HepG2 (cell line): Measurements from ENCODE around the gene MYL9. TPM values are rescaled to one million over a fixed set of nuclear protein-coding genes. Genes with fewer than 3 reads are reported as not detected.

Experiments
- ARNTL ChIP-seq: sonication (generic); formaldehyde crosslinking; IDR thresholded peaks from 2 replicates; pipeline ENCODE4 v1.4.0; 2020; ENCODE audit warnings: mild to moderate bottlenecking, missing genetic modification reagents
- ELF4 ChIP-seq: sonication (generic); formaldehyde crosslinking; IDR thresholded peaks from 2 replicates; pipeline ENCODE4 v1.5.0; 2020; ENCODE audit warnings: missing genetic modification reagents, mild to moderate bottlenecking, moderate library complexity, borderline replicate concordance
- FOXK2 ChIP-seq: fragments of 450-650 bp; IDR thresholded peaks from 2 replicates; pipeline ENCODE4 v1.6.1; 2016
- HDAC6 ChIP-seq: fragments of 200-600 bp; sonication (generic); IDR thresholded peaks from 2 replicates; pipeline ENCODE4 v1.7.0; 2017; ENCODE audit warnings: mild to moderate bottlenecking, antibody characterized with exemption, low read length, low read depth
- KAT2B ChIP-seq: fragments of 150-350 bp; IDR thresholded peaks from 2 replicates; pipeline ENCODE4 v1.6.1; 2014; ENCODE audit warnings: low read depth, low read length, borderline replicate concordance
- KDM3A ChIP-seq: IDR thresholded peaks from 2 replicates; pipeline ENCODE4 v1.6.1; 2018; ENCODE audit warnings: low read depth, missing compliant biosample characterization
- KDM6A ChIP-seq: IDR thresholded peaks from 2 replicates; pipeline ENCODE4 v1.6.1; 2016; ENCODE audit warnings: low read depth
- LRRFIP1 ChIP-seq: sonication (generic); formaldehyde crosslinking; conservative IDR thresholded peaks from 2 replicates; pipeline ENCODE4 v1.4.0; 2020; ENCODE audit warnings: missing genetic modification reagents
- NFE2L2 ChIP-seq: fragments of 150-350 bp; IDR thresholded peaks from 2 replicates; pipeline ENCODE4 v1.6.1; 2014; ENCODE audit warnings: low read length
- PHF20 ChIP-seq: sonication (generic); formaldehyde crosslinking; IDR thresholded peaks from 2 replicates; pipeline ENCODE4 v1.5.0; 2020; ENCODE audit warnings: mild to moderate bottlenecking, missing genetic modification reagents
- PPARG ChIP-seq: conservative IDR thresholded peaks from 2 replicates; pipeline ENCODE4 v1.6.1; 2016; ENCODE audit warnings: missing biosample characterization, missing genetic modification reagents
- RELA ChIP-seq: sonication (generic); formaldehyde crosslinking; IDR thresholded peaks from 2 replicates; pipeline ENCODE4 v1.4.0; 2020; ENCODE audit warnings: missing genetic modification reagents
- RFX3 ChIP-seq: IDR thresholded peaks from 2 replicates; pipeline ENCODE4 v1.6.1; 2016; ENCODE audit warnings: missing biosample characterization, missing genetic modification reagents
- RFX5 ChIP-seq: IDR thresholded peaks from 2 replicates; pipeline ENCODE4 v1.6.1; 2011; ENCODE audit warnings: low read depth, low read length, improper control_type of control experiment
- RNF2 ChIP-seq: fragments of 450-650 bp; conservative IDR thresholded peaks from 2 replicates; pipeline ENCODE4 v1.6.1; 2016; ENCODE audit warnings: low read depth
- SRSF9 ChIP-seq: fragments of 200-400 bp; formaldehyde crosslinking; IDR thresholded peaks from 2 replicates; pipeline ENCODE4 v1.6.1; 2018; ENCODE audit warnings: borderline replicate concordance, mild to moderate bottlenecking, low read depth, low read length; ENCODE audit not compliant: insufficient read depth, poor library complexity, severe bottlenecking
- ZMAT3 ChIP-seq: sonication (generic); formaldehyde crosslinking; conservative IDR thresholded peaks from 2 replicates; pipeline ENCODE4 v1.7.0; 2021; ENCODE audit warnings: missing genetic modification reagents
- ZNF232 ChIP-seq: sonication (generic); formaldehyde crosslinking; IDR thresholded peaks from 2 replicates; pipeline ENCODE4 v1.4.0; 2020; ENCODE audit warnings: missing genetic modification reagents, borderline replicate concordance
- ZNF264 ChIP-seq: sonication (generic); formaldehyde crosslinking; IDR thresholded peaks from 2 replicates; pipeline ENCODE4 v1.4.0; 2020; ENCODE audit warnings: missing genetic modification reagents
- ZNF34 ChIP-seq: sonication (generic); formaldehyde crosslinking; IDR thresholded peaks from 2 replicates; pipeline ENCODE4 v1.4.0; 2020; ENCODE audit warnings: mild to moderate bottlenecking, missing genetic modification reagents, borderline replicate concordance
- ZNF354B ChIP-seq: sonication (generic); formaldehyde crosslinking; IDR thresholded peaks from 2 replicates; pipeline ENCODE4 v1.8.0; 2022; ENCODE audit warnings: mild to moderate bottlenecking, missing genetic modification reagents
- ZNF446 ChIP-seq: sonication (generic); formaldehyde crosslinking; IDR thresholded peaks from 2 replicates; pipeline ENCODE4 v1.5.0; 2020; ENCODE audit warnings: mild to moderate bottlenecking, missing genetic modification reagents
- ZNF558 ChIP-seq: sonication (generic); formaldehyde crosslinking; IDR thresholded peaks from 2 replicates; pipeline ENCODE4 v1.9.0; 2022; ENCODE audit warnings: mild to moderate bottlenecking, missing genetic modification reagents, borderline replicate concordance
- ZNF629 ChIP-seq: sonication (generic); formaldehyde crosslinking; conservative IDR thresholded peaks from 2 replicates; pipeline ENCODE4 v1.5.0; 2020; ENCODE audit warnings: missing genetic modification reagents
- ZNF660 ChIP-seq: sonication (generic); formaldehyde crosslinking; IDR thresholded peaks from 2 replicates; pipeline ENCODE4 v1.5.1; 2020; ENCODE audit warnings: mild to moderate bottlenecking, low read depth, missing genetic modification reagents, borderline replicate concordance
- ZNF737 ChIP-seq: sonication (generic); formaldehyde crosslinking; IDR thresholded peaks from 2 replicates; pipeline ENCODE4 v1.5.0; 2020; ENCODE audit warnings: missing genetic modification reagents, mild to moderate bottlenecking, borderline replicate concordance
- ZNF747 ChIP-seq: sonication (generic); formaldehyde crosslinking; IDR thresholded peaks from 2 replicates; pipeline ENCODE4 v1.8.1; 2023; ENCODE audit warnings: missing genetic modification reagents, mild to moderate bottlenecking, borderline replicate concordance
- ZNF782 ChIP-seq: sonication (generic); formaldehyde crosslinking; IDR thresholded peaks from 2 replicates; pipeline ENCODE4 v1.4.0; 2020; ENCODE audit warnings: missing genetic modification reagents, mild to moderate bottlenecking, borderline replicate concordance
- ZSCAN25 ChIP-seq: sonication (generic); formaldehyde crosslinking; IDR thresholded peaks from 2 replicates; pipeline ENCODE4 v1.8.0; 2022; ENCODE audit warnings: mild to moderate bottlenecking, missing genetic modification reagents
- polyA plus RNA-seq, 8 experiments: library from polyadenylated mRNA; depleted of rRNA in 3 of 8; stranded (reverse) in 7 of 8; unstranded in 1 of 8; fragments of >200 nt; fragmentation: Illumina TruSeq in 4 of 8; extraction: Trizol in 4 of 8; gene quantifications; 2 replicates each; pipeline versions ENCODE4 v1.2.1 to v1.2.3, GENCODE V29; 2011 to 2016; ENCODE audit warnings: low read depth in 4 of 8, missing spikeins in 1 of 8, mixed read lengths in 1 of 8; ENCODE audit not compliant: insufficient read depth in 1 of 8
- total RNA-seq, 5 experiments: library from RNA; depleted of rRNA; stranded (reverse); fragments of >200 nt; fragmentation: Illumina TruSeq; extraction: Trizol; gene quantifications; 2 replicates each; pipeline ENCODE4 v1.2.3, GENCODE V29; 2016; ENCODE audit warnings: low read depth in 1 of 5

MYL9 gene
- total and polyA plus RNA-seq, 2 of the 13 experiments (the other 11 are each of a cell fraction or from before 2014, with no cell fraction given), result 0.87 to 2.2 TPM

- peak; percentile 92 for TF ChIP-seq ZNF558
- TF ChIP-seq KDM6A (CRISPR knock-in tag), result no peak
- TF ChIP-seq KDM3A, result peak; percentile 37; the same call in 1 of the 2 replicates
- TF ChIP-seq FOXK2, result no peak
- TF ChIP-seq RNF2, result peak; percentile 48; the same call in 1 of the 2 replicates
- peak; percentile 62 for TF ChIP-seq ZNF629 (CRISPR knock-in tag)
- 0 out of 2 replicates have a peak, but pooled peaks have one; percentile 81 for TF ChIP-seq ZNF354B (CRISPR knock-in tag)
- no peak for TF ChIP-seq SRSF9
- TF ChIP-seq ZNF446 (CRISPR knock-in tag), result peak; percentile 72
- peak; percentile 25; the same call in 1 of the 2 replicates for TF ChIP-seq PPARG (CRISPR knock-in tag)
- no peak for TF ChIP-seq KAT2B
- TF ChIP-seq ZNF747 (CRISPR knock-in tag), result peak; percentile 89
- no peak for TF ChIP-seq NFE2L2
- TF ChIP-seq ZNF782 (CRISPR knock-in tag), result peak; percentile 32; the same call in 1 of the 2 replicates
- TF ChIP-seq ELF4, result no peak
- TF ChIP-seq ZNF34 (CRISPR knock-in tag), result peak; percentile 12; the same call in 1 of the 2 replicates
- no peak for TF ChIP-seq ZNF660
- no peak for TF ChIP-seq LRRFIP1 (CRISPR knock-in tag)
- peak; percentile 11; the same call in 1 of the 2 replicates for TF ChIP-seq ZNF737 (CRISPR knock-in tag)
- TF ChIP-seq RELA (CRISPR knock-in tag), result no peak
- no peak for TF ChIP-seq HDAC6
- peak; percentile 74 for TF ChIP-seq ZNF264 (CRISPR knock-in tag)
- peak; percentile 85 for TF ChIP-seq PHF20 (CRISPR knock-in tag)
- peak; percentile 94 for TF ChIP-seq ZMAT3 (CRISPR knock-in tag)
- TF ChIP-seq RFX5, result no peak
- TF ChIP-seq ZSCAN25 (CRISPR knock-in tag), result peak; percentile 47; the same call in 1 of the 2 replicates
- TF ChIP-seq ZNF232 (CRISPR knock-in tag), result peak; percentile 88; the same call in 1 of the 2 replicates
- no peak for TF ChIP-seq RFX3 (CRISPR knock-in tag)
- TF ChIP-seq ARNTL (CRISPR knock-in tag), result no peak
These were observed 31.9 kb downstream of the MYL9 start, which contains the start of gene TGIF2 (continued) for GRCh38 chr20:36573103-36573797.
